Ovary (tissue), 9 donors: ENCODE data around the gene ARHGAP8. TPM values are rescaled to one million over a fixed set of nuclear protein-coding genes. Genes with fewer than 3 reads are reported as not detected.
"Not testable (repeated sequence)": the region's sequence is repeated elsewhere in the genome, so short reads cannot be mapped to it uniquely, and the experiment has no call there.

Experiments
- DNase-seq, 5 donors: peaks; one replicate each; pipeline ENCODE4 v3.0.0-alpha.2; 2019 to 2020
- H3K27ac ChIP-seq, 2 donors: fragments of 200-600 bp; one replicate each; pipeline versions ENCODE4 v1.5.1 to v1.8.0; 2019 to 2022
- H3K27me3 ChIP-seq: fragments of 200-600 bp; one replicate; pipeline ENCODE4 v1.8.0; 2022
- H3K36me3 ChIP-seq: fragments of 200-600 bp; sonication (generic); one replicate; pipeline ENCODE4 v1.5.1; 2019
- H3K4me1 ChIP-seq: one replicate; pipeline ENCODE4 v1.8.1; 2013; ENCODE audit warnings: mild to moderate bottlenecking, moderate library complexity; ENCODE audit not compliant: insufficient read depth
- H3K4me3 ChIP-seq: fragments of 200-600 bp; sonication (generic); one replicate; pipeline ENCODE4 v1.5.1; 2017
- H3K9me3 ChIP-seq, 2 donors: fragments of 200-600 bp in 1 of 2; sonication (generic) in 1 of 2; one replicate each; pipeline versions ENCODE4 v1.5.1 to v1.8.1; 2013 to 2019; ENCODE audit warnings: mild to moderate bottlenecking in 1 of 2, moderate library complexity in 1 of 2
- CTCF ChIP-seq, 3 donors: fragments of 450-650 bp in 2 of 3; fragments of 200-600 bp in 1 of 3; IDR thresholded peaks; one replicate each; pipeline versions ENCODE4 v1.5.1 to v1.8.0; 2016 to 2022; ENCODE audit warnings: antibody characterized with exemption in 3 of 3, mild to moderate bottlenecking in 1 of 3
- EP300 ChIP-seq: sonication (generic); formaldehyde crosslinking; IDR thresholded peaks from one replicate; pipeline ENCODE4 v1.6.1; 2017; ENCODE audit warnings: antibody characterized with exemption
- POLR2A ChIP-seq: fragments of 450-650 bp; IDR thresholded peaks from one replicate; pipeline ENCODE4 v1.6.1; 2017; ENCODE audit warnings: antibody characterized with exemption, mild to moderate bottlenecking, moderate library complexity
- WGBS, 3 donors: extraction: QIAGEN DNeasy Blood & Tissue Kit in 1 of 3; methylation state at CpG; one replicate each; pipeline versions ENCODE4 v1.1.5 to v1.1.7; 2013 to 2017; 5-methylcytosine and 5-hydroxymethylcytosine counted together
- intact Hi-C, 4 donors: fragments of 100-400 bp; cut with DNase I; formaldehyde crosslinking; loops; one replicate each; pipeline versions ENCODE4 v1.11.0 to v1.15.1; 2022 to 2023
- polyA plus RNA-seq, 2 donors: library from polyadenylated mRNA; stranded (reverse); fragments of 200-250 nt in 1 of 2; fragments of 350-450 nt in 1 of 2; fragmentation: Illumina TruSeq in 1 of 2; extraction: RNeasy Lipid Tissue Mini Kit (QIAGEN cat#74804) in 1 of 2; gene quantifications; one replicate each; pipeline ENCODE4 v1.2.3, GENCODE V29; 2013 to 2014
- total RNA-seq, 7 donors: library from RNA; depleted of rRNA in 2 of 7; stranded (reverse); fragments of >200 nt in 2 of 7; fragmentation: NEBNext Ultra II Directional in 3 of 7; extraction: Animal tissue kit (Norgen Biotek cat#: 25700) in 3 of 7; gene quantifications; one replicate each; pipeline versions ENCODE4 v1.1.0 to v1.2.4, GENCODE V29; 2016 to 2023
- donor health status: DM: no; HTN: no; CAD: no; lungs with moderate emphysema.
- donor health status: DM: no; HTN: no; CAD: no.
- donor health status: Bipolar disorder and iron deficiency.
- donor health status: DM: yes; HTN: yes; CAD: no.
- donor health status: DM: no; HTN: no; CAD: no.
- donor health status: DM: yes; HTN: yes; CAD: no.

The ARHGAP8 gene
- total and polyA plus RNA-seq, 9 donors, result 0.45 to 23.8 (median 2.1) TPM

- H3K36me3 ChIP-seq, result no peaks in the 10 kb centered on the region
- TF ChIP-seq CTCF (IDR thresholded peaks at IDR 0.05), result no peak
- no peak for TF ChIP-seq POLR2A
- TF ChIP-seq EP300, result no peak
- H3K4me3 ChIP-seq, result no peak overlapping the region
- intact Hi-C loops, result no loop called here
- DNase-seq, result peak in 1 of 5 donors; percentile 2
- no peak overlapping the region for H3K27ac ChIP-seq
- H3K9me3 ChIP-seq, result no peaks in the 10 kb centered on the region
- H3K27me3 ChIP-seq, result no peaks in the 10 kb centered on the region
- WGBS, 3 donors, result 89 to 95% (median 92%) methylated on average over 5 of the region's 5 CpGs
- no peaks in the 10 kb centered on the region for H3K4me1 ChIP-seq
Measured at GRCh38 chr22:44855855-44856254, 103.5 kb downstream of the ARHGAP8 start.

GRCh38 chr22:44858819-44859218 is 106.4 kb downstream of the ARHGAP8 start:
- 54 to 73% (median 67%) methylated on average over 7 of the region's 7 CpGs for WGBS, 3 donors
- H3K27ac ChIP-seq, H3K9me3 ChIP-seq, intact Hi-C loops, H3K36me3 ChIP-seq, H3K27me3 ChIP-seq, DNase-seq, H3K4me3 ChIP-seq, H3K4me1 ChIP-seq: not testable (repeated sequence)

- no peaks in the 10 kb centered on the region for H3K27me3 ChIP-seq
- no peaks in the 10 kb centered on the region for H3K36me3 ChIP-seq
- H3K4me3 ChIP-seq, result no peak overlapping the region
- TF ChIP-seq EP300, result no peak
- TF ChIP-seq POLR2A, result no peak
- TF ChIP-seq CTCF (IDR thresholded peaks at IDR 0.05), result no peak
- DNase-seq, result no peak
- no peaks in the 10 kb centered on the region for H3K9me3 ChIP-seq
- no peak overlapping the region for H3K27ac ChIP-seq
- H3K4me1 ChIP-seq, result no peaks in the 10 kb centered on the region
- intact Hi-C loops, result no loop called here
- WGBS, 3 donors, result 90 to 93% (median 92%) methylated on average over 12 to 13 of the region's 13 CpGs
Measured at GRCh38 chr22:44859641-44860040, 107.3 kb downstream of the ARHGAP8 start.

DNA sequence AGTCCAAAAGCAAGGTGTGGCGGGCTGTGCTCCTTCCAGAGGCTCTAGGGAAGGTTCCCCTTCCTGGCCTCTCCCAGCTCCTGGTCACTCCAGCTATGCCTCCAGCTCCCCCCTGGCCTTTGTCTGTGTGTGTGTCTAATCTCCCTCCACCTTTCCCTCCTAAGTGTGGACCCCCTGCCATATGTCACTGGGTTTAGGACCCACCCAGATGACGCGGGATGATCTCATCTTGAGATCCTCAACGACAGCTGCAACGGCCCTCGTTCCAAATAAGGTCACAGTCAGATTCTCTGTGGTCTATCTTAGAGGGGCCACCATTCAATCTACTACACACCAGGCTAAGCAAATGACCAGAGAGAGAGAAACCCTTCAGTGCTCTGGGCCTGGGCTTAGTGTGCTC is 107.9 kb downstream of the ARHGAP8 start:
- no peaks in the 10 kb centered on the region for H3K27me3 ChIP-seq

DNA sequence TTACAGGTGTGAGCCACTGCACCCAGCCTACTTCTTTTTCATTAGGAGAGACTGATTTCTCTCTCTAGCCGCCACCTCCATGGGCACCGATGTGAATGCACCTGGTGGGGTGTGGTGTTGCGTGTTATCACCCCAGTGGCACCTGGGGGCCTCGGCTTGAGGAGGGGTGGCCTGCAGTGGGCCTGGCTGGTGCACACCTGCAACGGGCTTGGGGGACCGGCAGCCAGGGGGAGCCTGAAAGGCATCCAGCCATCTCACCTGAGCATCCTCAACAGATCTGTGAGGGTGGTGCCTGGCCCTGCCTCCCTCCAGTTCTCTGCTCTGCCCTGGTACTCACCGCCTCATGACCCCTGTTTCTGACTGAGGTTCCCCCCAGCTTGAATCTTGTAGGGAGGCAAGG is 108.9 kb downstream of the ARHGAP8 start:
- TF ChIP-seq CTCF (IDR thresholded peaks at IDR 0.05) (no peak), POLR2A (no peak), EP300 (no peak)

More for the DNA sequence above, 107.9 kb downstream of the ARHGAP8 start:
- DNase-seq, result no peak
- no peak for TF ChIP-seq EP300
- no peak for TF ChIP-seq POLR2A
- TF ChIP-seq CTCF (IDR thresholded peaks at IDR 0.05), result no peak
- intact Hi-C loops, result no loop called here
- WGBS, 3 donors, result 56 to 72% (median 68%) methylated on average over 6 of the region's 6 CpGs
- H3K4me3 ChIP-seq, result no peak overlapping the region
- no peaks in the 10 kb centered on the region for H3K36me3 ChIP-seq
- no peak overlapping the region for H3K27ac ChIP-seq
- no peaks in the 10 kb centered on the region for H3K4me1 ChIP-seq
- H3K9me3 ChIP-seq, result no peaks in the 10 kb centered on the region

More for the DNA sequence above, 108.9 kb downstream of the ARHGAP8 start:
- Histone ChIP-seq H3K27ac (no peak overlapping the region), H3K36me3 (no peaks in the 10 kb centered on the region), H3K4me1 (no peaks in the 10 kb centered on the region), H3K9me3 (no peaks in the 10 kb centered on the region), H3K27me3 (no peaks in the 10 kb centered on the region), H3K4me3 (no peak overlapping the region)
- intact Hi-C loops, result no loop called here
- no peak for DNase-seq
- WGBS, 3 donors, result 79 to 84% (median 80%) methylated on average over 7 of the region's 7 CpGs
